GM12864 (cell line): ENCODE results near the gene MALRD1.

Source experiments
- DNase-seq: peaks from one replicate; pipeline ENCODE4 v3.0.0-alpha.2; 2011; ENCODE audit warnings: low read depth
- H3K4me3 ChIP-seq: 2 replicates; pipeline ENCODE4 v1.5.1; 2011; ENCODE audit warnings: mild to moderate bottlenecking, low read depth, low read length, control low read depth
- TF ChIP-seq, protein P1 (sequence below): IDR thresholded peaks from 2 replicates; pipeline ENCODE4 v1.5.1; 2011; ENCODE audit warnings: low read depth, mild to moderate bottlenecking, moderate library complexity, low read length, control low read depth, inconsistent platforms; ENCODE audit errors: missing control alignments

MALRD1 gene

DNA sequence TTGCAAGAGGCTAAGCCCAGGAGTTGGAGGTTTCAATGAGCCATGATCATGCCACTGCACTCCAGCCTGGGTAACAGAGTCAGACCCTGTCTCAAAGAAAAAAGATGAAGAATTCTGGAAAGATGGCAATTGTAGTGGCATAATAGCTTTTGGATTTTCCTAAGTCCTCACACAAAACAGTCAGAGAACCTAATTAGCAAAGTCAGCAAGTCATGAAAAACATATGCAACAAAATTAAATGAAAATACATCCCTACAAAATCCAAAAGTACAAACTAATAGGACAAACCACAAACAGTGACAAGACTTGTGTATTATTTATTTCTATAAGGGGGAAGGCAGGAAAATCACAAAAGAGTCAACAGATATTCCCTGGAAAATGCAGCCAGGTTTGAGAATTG lies 405.4 kb downstream of the MALRD1 start:
- no peak for DNase-seq
- TF ChIP-seq, protein P1, sequence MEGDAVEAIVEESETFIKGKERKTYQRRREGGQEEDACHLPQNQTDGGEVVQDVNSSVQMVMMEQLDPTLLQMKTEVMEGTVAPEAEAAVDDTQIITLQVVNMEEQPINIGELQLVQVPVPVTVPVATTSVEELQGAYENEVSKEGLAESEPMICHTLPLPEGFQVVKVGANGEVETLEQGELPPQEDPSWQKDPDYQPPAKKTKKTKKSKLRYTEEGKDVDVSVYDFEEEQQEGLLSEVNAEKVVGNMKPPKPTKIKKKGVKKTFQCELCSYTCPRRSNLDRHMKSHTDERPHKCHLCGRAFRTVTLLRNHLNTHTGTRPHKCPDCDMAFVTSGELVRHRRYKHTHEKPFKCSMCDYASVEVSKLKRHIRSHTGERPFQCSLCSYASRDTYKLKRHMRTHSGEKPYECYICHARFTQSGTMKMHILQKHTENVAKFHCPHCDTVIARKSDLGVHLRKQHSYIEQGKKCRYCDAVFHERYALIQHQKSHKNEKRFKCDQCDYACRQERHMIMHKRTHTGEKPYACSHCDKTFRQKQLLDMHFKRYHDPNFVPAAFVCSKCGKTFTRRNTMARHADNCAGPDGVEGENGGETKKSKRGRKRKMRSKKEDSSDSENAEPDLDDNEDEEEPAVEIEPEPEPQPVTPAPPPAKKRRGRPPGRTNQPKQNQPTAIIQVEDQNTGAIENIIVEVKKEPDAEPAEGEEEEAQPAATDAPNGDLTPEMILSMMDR = no peak
- H3K4me3 ChIP-seq = no peak overlapping the region

DNA sequence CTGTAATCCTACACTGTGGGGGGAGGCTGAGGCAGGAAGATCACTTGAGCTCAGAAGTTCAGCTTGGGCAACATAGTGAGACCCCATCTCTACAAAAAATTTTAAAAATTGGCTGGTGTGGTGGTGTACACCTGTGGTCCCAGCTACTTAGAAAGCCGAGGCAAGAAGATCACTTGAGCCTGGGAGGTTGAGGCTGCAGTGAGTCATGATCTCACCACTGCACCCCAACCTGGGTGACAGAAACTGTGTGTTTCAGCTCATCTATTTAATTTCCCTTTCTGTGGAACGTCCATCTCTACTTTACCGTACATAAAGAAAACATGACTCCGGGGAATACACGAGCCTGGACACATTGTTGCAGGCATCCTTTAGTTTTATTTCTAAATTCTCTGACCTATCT lies 413.0 kb downstream of the MALRD1 start:
- TF ChIP-seq, protein P1 = no peak
- no peak for DNase-seq
- H3K4me3 ChIP-seq = no peak overlapping the region

DNA sequence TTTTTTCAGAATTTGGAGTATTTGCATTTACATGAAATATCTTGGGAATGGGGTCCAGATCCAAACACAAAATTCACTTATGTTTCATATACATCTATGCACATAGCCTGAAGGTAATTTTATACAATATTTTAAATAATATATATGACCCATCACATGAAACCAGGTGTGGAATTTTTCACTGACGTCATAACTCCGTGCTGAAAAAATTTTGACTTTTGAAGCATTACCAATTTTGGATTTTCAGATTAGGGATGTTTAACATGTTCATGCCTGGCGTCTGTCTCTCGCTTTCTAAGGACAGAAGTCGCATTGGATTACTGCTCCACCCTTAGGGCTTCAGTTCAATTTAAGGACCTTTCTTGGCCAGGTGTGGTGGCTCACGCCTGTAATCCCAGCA lies 418.1 kb downstream of the MALRD1 start:
- no peak for DNase-seq
- TF ChIP-seq, protein P1 = no peak
- no peak overlapping the region for H3K4me3 ChIP-seq

DNA sequence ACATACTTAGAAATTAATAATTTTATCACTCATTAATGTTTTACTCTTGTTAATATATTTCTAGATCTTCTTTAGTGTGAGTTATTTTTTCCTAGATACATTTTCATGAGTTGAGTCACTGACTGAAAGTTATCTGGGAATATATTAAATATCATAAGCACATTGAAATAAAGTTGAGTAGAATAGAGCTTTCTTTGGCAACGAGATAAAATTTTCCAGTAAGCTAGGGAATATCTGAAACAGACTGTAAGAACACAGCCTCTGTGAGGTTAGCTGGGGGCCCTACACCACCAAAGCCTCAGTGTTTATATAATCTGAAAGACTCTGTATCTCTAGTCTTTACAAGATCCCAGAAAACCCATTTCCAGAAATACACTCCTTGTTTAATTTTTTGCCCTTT lies 419.8 kb downstream of the MALRD1 start:
- TF ChIP-seq, protein P1 = no peak
- no peak for DNase-seq
- H3K4me3 ChIP-seq = no peak overlapping the region

DNA sequence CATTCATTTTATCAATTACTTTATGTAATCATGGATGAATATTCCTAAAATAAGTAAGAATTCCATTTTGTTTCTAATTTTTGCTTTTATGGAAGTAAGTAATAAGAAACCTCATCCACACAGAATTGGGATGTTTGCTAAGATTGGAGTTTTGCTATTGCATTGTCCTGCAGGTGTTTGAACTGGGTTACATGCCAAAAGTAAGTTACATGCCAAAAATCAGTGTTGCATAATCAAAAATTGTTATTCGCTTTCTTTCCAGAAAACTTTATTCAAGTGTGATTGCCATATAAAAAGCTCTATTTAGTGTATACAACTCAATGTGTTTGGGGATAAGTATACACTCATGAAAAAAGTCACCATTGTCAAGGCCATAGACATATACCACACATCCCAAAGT lies 420.9 kb downstream of the MALRD1 start:
- no peak for DNase-seq
- TF ChIP-seq, protein P1 = no peak
- no peak overlapping the region for H3K4me3 ChIP-seq

DNA sequence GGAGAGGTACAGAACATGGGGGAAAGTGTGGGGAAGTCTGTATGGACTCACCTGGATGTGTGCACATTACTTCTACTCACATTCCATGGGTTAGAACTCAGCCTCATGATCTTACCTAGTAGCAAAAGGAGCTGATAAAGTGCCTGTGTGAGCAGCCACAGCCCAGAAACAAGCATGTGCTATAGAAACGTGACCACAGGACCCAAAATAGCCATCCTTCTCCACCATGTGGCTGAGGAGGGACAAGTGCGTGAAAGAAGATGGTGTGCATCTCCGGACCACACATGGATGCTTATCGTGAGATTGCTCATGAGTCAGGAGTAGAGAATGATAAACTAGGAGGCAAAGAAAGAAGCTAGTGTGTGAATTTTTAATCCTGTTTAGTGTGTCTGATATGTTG lies 431.3 kb downstream of the MALRD1 start:
- TF ChIP-seq, protein P1 = no peak
- H3K4me3 ChIP-seq = no peak overlapping the region
- DNase-seq = no peak

DNA sequence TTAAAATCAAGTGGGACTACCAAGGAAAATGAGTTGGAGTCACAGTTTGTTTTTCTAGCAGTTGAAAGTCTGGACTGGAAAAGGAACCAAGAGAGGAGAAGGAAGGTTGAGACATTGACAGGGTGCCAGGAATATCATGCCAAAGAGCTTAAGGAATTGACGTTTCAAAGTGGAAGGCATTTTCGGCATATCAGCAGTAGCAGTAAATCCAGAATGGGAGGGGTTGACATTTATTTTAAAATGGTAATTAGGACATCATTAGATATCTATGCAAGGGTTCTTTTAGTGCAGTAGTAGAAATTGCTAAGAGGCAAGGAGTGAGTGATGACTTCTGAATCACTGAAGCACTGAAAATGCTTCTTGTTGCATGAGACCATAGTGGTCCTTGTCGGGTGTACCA lies 431.8 kb downstream of the MALRD1 start:
- no peak for DNase-seq
- no peak overlapping the region for H3K4me3 ChIP-seq
- TF ChIP-seq, protein P1 = no peak
